Stimulated activated CD4-positive, alpha-beta T cell treated with anti-CD3 and anti-CD28 coated beads, Interleukin-4, amount 100 ng/mL, for 48 hours (primary cell): ENCODE data around the gene IRF9.

Source experiments
- DNase-seq, 2 donors: peaks; one replicate each; pipeline ENCODE4 v3.0.0-alpha.2; 2020; ENCODE audit warnings: low read depth in 2 of 2

Gene IRF9, protein sequence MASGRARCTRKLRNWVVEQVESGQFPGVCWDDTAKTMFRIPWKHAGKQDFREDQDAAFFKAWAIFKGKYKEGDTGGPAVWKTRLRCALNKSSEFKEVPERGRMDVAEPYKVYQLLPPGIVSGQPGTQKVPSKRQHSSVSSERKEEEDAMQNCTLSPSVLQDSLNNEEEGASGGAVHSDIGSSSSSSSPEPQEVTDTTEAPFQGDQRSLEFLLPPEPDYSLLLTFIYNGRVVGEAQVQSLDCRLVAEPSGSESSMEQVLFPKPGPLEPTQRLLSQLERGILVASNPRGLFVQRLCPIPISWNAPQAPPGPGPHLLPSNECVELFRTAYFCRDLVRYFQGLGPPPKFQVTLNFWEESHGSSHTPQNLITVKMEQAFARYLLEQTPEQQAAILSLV

DNA sequence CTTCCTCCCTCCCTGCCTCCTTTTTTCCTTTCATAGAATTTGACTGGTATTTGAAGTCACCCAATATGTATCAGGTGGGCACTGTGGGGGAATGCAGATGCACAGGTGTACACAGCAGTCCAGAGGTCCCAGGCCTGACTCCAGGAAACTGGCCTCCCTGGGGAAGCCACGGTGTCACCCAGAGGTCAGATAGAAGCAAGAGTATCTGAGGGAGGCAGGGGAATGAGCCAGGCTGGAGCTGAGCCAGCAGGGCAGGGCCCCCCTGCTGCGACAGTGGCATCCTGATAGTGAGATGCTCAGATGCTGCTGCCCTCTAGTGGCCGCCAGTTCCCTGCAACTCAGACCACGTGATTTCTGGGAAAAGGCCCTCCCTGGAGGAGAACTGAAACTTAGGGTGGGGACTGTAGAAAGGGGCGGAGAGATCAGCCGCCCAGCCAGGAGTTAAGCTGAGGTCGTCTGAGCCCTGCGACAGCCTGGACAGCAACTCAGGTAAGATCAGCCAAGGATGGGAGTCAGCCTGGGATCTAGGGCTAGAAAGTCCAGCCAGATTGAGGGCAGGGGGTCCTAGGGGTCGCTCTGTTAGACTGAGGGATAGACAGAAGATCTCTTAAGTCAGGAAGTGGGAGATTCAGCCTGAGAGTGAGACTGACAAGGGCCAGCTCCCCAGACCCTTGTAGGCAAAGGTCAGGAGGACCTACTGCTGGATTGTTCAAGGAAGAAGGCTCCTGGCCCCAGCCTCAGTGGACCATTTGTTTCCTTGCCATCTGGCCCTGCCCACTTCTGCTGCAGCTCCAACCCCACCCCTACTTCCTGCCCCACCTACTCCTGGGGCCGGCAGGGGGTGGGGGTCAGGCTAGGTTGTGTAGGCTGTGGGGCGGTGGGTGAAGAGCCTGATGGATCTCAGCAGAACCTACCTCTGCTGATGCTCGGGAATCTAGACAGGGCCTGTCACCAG lies at the start of gene IRF9:
IRF9 (plus strand) TSS at position 416 of the 955 bp plus-strand sequence. CDS start 880 bp downstream, outside the sequence.
- DNase-seq, result peak; percentile 94 to 98

DNA sequence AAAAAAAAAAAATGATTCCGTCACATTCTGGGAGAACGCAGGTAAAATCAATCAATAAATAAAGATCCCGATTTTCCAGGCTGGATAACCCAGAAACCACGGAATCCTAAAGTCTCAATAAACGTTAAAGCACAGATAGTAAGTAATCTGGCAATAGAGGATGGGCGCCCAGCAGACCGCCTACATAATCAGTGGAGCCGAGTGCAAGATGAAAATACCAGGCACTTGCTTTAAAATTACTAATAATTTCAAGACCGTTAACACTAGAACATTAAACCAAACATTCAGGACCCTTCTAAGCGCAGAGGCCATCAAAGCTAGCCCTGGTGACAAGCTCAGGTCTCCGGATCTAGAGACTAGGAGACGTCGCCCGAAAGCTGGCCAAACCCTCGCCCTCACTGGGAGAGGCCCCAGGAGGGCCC lies 47.7 kb upstream of the IRF9 start:
- no peak for DNase-seq

DNA sequence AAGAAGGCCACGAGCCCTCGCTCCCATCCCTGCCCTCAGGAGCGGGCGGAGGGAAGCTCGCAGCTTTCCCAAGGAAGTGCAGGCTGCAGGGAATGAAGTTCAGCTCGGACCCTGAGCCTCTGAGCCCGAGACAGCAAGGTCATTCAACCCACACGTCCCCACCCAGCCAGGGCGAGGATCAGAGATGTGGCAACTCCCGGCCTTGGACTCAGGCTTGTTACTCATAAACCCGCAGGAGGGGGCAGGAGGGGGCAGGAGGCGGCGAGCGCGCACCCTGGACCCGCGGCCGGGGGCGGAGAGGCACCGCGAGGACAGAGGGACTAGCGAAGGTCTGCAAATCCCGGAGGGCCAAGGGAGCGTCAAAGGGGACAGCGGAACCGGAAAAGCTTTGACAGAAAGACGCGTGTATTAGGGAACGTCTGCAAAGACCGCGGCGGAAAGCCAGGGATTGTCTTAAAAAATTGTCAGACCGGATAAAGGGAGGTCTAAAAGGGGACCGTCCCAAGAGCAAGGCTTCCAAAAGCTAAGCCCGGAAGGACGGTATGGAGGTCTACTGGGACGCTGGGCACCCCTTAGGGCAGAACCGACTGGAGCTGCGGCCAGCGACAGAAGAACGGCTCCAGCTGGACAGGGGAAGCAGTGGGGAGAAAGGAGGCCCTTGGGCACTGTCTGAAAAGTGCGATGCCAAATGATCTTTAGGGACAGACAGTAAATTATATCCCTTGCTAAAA lies 47.1 kb upstream of the IRF9 start:
- DNase-seq, result peak; percentile 72 to 80

DNA sequence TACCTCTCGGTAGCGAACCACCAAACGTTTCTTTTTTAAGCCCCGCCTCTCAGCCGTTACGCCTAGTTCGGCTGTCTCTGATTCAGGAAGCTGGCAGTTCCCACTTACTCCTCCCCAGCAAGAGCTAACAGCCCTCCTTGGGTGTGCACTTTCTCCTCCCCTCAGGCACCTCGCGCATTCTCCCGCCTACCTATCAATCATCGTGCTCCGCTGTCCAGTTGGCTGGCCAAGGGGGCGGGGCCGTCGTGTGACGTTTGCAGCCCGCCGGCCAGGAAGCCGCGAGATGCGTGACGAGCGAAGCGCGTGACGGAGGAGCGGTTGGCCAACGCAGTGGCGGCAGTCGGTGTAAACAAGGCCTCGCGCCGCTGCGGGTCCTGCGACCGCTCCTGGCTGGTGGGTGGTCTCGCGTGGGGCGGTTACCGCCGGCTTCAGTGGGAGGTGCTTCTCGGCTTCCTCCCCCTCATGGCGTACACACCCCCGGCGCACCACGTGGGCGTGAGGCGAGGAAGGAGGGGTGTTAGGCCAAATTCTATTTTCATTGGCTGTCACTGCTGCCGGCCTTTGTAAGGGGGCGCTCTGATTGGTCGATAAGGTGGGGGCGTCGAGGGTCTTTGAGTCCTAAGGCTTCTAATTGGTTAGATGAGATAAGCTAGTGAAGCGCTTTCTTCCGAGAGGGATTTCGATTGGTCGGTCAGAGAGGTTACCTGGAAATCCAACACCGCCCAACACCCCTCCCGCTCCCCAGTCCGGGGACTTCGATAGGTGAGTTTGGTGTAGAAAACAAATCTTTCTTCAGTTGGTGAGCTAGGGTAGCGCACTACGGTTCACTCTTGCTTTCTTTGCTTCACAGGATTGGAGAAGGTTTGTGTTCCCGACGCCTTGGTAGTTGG lies 46.3 kb upstream of the IRF9 start, which contains the start of the genes DCAF11 and NRL:
DCAF11 (plus strand) TSS at position 246 of the 890 bp plus-strand sequence. CDS start 818 bp downstream, outside the sequence.
NRL (minus strand) TSS at position 418 of the 890 bp plus-strand sequence. CDS start 32,101 bp downstream, outside the sequence.
- DNase-seq, result peak; percentile 96 to 98

DNA sequence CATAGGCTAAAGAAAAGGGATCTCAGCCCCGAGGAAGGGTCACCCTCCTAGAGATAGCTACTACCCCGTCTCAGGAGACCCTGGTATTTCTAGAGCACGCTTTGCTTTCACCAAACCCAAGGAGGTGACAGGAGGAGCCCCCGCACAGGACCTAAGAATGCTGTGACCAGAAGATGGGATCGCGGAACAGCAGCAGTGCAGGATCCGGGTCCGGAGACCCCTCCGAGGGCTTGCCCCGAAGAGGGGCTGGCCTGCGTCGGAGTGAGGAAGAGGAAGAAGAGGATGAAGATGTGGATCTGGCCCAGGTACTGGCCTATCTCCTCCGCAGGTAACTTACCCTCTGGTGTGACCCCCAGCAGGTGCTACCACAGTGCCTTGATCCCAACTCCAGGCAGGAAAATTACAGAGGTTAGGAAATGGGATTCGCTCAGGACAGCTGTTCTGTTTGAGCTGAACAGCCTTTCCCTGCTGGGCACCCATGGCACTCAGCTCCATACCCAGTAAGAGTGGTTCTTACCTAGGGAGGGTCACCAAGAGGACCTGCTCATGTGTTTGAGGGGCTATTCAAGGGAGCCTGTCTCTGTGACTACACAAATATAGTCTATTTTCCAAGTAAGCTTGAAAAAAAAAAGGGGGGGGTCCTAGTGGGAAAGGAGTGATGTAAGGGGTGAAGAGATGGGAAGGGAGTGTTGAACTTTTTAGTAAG lies 45.5 kb upstream of the IRF9 start:
- DNase-seq, result no peak

DNA sequence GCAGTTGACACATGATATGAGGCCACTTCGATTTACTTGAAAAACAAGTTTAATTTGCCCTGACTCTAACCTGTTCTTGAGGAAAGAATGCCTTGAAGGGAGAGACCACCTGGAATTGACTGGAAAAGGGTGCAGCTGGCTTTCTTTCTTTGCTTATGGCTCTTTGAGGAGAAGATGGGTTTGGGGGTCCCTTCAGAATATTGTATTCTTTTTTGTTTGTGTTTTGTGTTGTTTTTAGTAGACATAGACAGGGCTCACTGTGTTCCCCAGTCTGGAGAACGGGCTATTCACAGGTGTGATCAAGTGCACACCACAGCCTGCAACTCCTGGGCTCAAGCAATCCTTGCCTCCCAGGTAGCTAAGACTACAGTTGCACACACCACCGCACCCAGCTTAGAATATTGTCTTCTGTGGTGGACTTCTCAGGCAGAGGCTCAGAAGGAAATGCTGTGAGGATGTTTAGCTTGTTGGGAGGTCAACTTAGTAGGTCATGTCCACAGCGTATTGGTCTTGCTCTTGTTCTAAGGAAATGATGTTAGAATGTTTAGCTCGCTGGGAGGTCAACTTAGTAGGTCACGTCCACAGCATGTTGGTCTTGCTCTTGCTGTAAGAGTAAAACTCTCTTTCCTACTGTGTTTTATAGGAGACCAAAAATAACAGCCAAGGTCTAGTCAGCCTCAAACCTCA lies 44.8 kb upstream of the IRF9 start:
- no peak for DNase-seq

DNA sequence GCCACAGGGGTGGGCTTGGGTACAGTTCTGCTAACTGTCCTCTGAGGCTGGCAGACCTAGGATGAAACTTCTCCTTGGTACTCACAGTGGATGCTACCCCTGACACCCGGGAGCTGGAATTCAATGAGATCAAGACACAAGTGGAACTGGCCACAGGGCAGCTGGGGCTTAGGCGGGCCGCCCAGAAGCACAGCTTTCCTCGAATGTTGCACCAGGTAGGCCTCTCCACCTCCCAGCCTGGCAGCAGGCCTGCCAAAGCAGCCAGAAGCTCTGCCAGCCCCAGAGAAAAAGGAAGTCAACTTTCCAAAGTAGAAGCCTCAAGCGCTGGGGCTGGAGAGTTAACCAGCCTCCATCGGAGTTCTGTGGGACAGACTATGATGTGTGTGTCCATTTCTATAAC lies 43.9 kb upstream of the IRF9 start:
- DNase-seq, result no peak

DNA sequence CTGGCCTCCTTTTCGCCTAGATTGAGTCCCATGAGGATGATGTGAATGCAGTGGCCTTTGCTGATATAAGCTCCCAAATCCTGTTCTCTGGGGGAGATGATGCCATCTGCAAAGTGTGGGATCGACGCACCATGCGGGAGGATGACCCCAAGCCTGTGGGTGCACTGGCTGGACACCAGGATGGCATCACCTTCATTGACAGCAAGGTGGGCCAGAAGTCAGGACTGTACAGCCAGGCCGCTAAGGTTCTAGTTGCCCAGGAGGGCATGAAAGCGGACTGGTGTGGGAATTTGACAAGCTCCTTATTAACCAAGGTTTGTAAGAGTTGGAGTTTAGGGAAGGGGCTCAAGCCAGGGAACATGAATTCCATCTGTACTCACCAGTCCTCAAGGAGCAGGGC lies 41.4 kb upstream of the IRF9 start:
- no peak for DNase-seq

DNA sequence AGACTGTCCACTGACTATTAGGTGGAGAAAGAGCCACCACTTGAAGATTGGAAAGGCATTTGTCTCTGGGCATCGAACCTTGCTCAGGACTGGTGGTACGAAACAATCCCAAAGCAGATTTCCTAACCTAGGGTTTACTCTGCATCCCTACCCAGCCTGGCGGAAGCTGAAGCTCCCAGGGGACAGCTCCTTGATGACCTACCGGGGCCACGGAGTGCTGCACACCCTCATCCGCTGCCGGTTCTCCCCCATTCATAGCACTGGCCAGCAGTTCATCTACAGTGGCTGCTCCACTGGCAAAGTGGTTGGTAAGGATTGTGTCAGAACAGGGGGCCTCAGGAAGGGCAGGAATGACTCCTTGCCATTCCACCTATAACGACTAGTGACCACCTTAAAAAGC lies 39.9 kb upstream of the IRF9 start:
- no peak for DNase-seq

DNA sequence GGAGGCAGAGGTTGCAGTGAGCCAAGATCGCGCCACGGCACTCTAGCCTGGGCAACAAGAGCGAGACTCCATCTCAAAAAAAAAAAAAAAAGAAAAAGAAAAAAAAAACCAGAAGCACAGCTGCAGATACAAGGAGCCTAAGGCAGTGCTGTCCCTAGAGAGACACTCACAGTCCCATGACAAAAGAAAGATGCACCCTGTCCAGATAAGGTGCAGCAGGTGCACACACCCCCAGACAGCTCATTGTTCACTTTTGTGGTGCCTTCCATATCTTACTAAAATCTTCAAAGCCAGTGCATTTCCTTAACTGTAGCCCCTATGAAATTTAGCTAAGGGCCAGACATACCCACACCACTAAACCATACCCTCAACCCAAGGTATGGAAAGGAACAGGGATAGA lies 38.6 kb upstream of the IRF9 start:
- DNase-seq, result no peak

DNA sequence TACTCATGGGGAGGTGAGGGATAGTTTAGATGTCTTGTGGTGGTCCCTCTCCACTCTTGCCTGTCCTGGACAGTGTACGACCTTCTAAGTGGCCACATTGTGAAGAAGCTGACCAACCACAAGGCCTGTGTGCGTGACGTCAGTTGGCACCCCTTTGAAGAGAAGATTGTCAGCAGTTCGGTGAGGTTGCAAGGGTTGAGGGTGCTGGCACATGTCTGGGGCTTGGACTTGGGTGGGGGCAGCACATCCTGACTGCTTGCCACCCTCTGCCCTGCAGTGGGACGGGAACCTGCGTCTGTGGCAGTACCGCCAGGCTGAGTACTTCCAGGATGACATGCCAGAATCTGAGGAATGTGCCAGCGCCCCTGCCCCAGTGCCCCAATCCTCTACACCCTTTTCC lies 38.2 kb upstream of the IRF9 start:
- no peak for DNase-seq

DNA sequence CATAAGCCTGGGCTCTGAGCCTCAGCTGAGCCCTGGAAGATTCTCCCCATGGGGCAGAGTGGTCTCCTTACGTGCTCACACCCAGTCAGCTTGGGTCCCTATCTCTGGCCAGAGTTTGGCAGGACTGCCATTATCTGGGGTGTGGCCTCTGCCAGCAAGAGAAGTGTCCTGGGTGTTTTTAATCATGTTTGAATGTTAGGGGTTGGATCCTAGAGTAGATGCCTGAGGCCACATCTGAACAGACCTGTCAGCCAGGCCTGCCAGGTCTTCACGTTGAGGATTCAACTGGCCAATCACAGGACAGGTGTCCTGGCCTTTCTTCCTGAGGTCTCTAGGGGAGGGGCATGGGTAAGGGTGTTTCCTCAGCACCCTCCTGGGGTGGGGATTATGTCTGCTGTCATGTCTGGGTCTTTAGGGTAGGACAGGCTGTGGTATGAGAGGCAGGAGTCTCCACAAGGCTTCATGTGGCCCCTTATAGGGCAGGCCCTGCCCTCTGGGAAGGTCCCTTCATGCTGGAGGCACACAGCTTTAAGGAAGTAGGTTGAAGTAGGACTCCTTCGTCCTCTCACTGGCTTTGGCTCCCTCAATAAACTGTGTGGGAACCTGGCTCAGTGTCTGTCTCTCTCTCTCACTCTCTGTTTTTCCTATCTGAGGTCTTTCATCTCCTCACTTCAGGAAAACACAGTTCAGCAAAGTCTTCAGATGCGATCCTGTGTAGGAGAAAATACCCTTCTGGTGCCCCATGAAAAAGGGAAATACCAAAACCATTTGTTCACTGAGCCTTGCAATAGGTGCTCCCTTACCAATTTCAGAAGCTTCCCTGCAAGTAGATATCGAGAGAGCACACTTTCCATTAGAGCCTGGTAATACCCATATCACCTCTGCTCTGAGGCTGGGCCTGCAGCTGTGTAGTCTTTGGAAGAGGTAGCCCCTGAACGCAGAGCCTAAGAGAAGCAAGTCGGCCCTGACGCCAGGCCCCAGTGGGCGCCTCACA lies 37.3 kb upstream of the IRF9 start:
- no peak for DNase-seq

DNA sequence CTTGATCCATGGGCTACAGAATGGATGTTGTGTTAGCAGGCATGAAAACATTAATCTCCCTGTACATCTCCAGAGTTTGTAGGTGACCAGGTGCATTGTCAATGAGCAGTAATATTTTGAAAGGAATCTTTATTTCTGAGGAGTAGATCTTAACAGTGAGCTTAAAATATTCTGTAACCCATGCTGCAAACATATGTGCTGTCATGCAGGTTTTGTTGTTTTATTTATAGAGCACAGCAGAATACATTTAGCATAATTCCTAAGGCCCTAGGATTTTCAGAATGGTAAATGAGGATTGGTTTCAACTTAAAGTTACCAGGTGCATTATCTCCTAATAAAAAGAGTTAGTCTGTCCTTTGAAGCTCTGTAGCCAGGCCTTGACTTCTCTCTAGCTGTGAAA lies 34.1 kb upstream of the IRF9 start:
- DNase-seq, result no peak

DNA sequence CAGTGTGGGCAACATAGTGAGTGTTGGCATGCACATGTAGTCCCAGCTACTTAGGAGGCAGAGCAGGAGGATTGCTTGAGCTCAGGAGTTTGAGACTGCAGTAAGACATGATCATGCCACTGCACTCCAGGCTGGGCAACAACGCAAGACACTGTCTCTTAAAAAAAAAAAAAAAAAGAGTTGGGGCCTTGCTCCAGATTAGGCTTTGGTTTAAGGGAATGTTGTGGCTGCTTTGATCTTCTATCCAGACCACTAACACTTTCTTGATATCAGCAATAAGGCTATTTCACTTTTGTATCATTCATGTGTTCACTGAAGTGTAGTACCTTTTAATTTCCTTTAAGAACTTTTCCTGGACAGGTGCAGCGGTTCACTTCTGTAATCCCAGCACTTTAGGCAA lies 33.4 kb upstream of the IRF9 start:
- no peak for DNase-seq

DNA sequence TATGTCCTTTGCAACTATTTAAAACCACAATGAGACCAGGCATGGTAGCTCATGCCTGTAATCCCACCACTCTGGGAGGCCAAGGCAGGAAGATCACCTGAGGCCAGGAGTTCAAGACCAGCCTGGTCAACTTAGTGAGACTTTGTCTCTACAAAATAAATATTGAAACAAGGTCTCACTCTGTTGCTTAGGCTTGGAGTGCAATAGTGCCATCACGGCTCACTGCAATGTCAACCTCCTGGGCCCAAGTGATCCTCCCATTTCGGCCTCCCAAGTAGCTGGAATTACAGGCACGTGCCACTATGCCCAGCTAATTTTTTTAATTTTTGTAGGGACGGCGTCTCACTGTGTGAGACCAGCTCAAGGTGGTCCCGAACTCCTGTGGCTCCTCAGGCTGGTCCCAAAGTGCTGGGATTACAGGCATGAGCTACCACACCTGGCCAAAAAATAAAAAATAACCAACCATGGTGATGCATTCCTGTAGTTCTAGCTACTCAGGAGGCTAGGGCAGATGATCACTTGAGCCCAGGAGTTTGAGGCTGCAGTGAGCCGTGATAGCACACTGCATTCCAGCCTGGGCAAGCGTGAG lies 31.6 kb upstream of the IRF9 start:
- DNase-seq, result no peak

DNA sequence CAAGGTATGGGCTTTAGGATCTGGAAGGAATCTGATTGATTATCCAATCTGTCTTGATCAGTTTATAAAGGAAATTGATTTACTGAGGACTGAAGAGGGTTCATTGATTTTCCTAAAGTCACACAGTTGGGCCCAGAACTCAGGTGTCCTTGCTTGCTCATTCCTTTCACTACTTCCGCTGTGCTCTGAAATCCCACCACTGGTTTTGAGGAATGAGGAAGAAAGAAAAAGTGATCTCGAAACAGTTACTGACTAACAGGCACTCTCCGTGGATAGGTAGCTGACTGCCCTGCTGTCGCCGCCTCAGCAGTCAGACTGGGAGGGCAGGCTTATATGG lies 30.7 kb upstream of the IRF9 start, which contains the start of gene FITM1:
FITM1 (plus strand) TSS at position 280 of the 337 bp plus-strand sequence. CDS start 905 bp downstream, outside the sequence.
- DNase-seq, result no peak

DNA sequence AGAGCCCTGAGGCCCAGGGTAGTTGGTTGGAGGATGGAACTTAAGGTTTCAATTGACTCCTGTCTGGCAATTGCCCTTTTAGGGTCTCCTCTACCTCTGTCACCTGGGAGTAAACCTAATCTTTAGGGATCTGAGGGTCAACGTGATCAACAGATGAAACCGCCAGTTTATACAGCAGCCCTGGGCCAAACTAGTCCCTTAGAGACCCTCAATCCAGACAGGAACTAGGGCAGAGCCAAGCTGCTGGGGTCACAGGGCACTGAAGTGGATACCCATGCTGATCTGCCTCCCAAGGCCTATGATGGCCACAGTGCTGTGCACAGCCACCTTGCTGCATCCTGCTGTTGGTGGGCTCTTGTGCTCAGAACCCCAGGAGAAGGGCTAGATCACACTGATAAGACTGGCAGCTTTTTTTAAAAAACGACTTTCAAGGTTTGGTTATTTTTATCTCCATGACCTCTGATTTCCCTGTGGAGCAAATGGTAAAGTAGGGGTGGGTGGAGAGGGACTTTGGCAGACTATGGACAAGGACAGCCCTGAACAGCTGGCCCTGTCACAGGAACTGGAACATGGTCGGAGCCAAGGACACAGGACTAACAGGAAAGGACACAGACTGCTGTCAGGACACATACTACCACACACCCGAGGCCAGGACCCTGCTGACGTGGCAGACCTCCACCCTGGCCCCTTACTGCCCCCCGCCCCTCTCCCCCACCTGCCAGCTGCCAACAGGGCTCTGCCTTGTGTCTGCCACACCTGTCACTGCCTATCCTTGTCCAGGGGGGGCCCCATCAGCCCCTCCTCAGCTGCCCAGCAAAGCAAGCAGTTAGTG lies 30.1 kb upstream of the IRF9 start:
- DNase-seq, result no peak
